ENCODE measurements around the gene PHF20.

DNA sequence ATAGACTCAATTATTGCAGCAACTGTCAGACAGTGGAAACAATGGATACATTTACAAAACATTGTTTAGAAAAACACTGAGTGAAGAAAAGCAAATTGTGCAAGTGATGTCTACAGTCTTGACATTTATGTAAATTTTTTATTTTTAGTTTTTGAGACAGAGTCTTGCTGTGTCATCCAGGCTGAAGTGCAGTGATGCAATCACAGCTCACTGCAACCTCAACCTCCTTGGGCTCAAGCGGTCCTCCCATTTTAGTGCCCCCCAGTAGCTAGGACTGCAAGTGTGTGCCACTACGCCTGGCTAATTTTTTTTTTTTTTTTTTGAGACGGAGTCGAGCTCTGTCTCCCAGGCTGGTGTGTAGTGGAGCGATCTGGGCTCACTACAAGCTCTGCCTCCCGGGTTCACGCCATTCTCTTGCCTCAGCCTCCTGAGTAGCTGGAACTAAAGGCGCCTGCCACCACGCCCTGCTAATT, 206.3 kb downstream of the PHF20 start:
- TF ChIP-seq EZH2 (IDR thresholded peaks at IDR 0.05; ENCODE audit: low read length, unreplicated experiment) (no peak), CTCF (conservative IDR thresholded peaks at IDR 0.05; ENCODE audit: low read depth, low read length) (no peak)
